ENCODE data around the gene NTNG1. TPM values are rescaled to one million over a fixed set of nuclear protein-coding genes. Genes with fewer than 3 reads are reported as not detected.

Gene NTNG1
- total RNA-seq, 4 donors from 2014 or later: 0.41 to 1.3 TPM; not detected in 2

DNA sequence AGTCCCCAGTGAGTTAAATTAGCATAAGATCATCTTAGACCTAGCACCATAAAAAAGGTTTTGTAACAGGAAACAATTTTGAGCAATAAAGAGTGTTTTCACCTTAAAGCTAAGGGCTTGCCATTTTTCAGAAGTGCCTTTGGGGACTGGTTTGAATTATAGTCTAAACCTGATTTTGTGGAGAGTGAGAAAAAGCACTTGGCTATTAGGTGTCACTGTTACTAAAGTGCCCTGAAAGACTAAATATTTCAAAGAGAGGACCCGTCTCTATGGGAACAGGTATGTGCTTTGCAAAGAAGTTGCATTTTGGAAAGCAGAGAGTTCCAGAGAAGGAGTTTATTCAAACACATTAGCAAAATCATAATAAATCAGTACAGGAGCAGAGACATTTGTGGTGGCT lies 9.1 kb downstream of the NTNG1 start:
- 76 to 89% methylated on average over 1 of the region's 1 CpG for WGBS, 2 donors
- intact Hi-C loops (cut with DNase I): no loop called here
- no peak for DNase-seq

DNA sequence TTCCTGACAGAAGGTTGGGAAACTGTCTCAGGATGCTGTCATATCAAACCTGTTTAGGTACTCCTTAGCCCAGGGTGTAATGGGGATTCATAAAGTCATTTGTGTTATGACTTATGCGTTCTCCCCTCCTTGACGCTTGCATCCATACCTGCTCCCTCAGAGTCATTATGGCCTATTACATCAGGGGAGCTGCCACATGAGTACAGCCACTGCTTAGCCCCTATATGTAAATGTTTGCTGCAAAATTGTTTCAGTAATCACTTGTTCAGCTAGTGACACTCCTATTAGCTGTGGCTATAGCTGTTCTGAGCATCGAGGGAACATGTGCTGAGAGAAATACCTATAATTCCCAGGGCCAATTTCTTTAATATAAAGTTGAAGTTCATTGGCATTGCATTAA lies 10.5 kb downstream of the NTNG1 start:
- TF ChIP-seq POLR2A (IDR thresholded peaks at IDR 0.05): no peak
- TF ChIP-seq, protein P1, sequence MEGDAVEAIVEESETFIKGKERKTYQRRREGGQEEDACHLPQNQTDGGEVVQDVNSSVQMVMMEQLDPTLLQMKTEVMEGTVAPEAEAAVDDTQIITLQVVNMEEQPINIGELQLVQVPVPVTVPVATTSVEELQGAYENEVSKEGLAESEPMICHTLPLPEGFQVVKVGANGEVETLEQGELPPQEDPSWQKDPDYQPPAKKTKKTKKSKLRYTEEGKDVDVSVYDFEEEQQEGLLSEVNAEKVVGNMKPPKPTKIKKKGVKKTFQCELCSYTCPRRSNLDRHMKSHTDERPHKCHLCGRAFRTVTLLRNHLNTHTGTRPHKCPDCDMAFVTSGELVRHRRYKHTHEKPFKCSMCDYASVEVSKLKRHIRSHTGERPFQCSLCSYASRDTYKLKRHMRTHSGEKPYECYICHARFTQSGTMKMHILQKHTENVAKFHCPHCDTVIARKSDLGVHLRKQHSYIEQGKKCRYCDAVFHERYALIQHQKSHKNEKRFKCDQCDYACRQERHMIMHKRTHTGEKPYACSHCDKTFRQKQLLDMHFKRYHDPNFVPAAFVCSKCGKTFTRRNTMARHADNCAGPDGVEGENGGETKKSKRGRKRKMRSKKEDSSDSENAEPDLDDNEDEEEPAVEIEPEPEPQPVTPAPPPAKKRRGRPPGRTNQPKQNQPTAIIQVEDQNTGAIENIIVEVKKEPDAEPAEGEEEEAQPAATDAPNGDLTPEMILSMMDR (IDR thresholded peaks at IDR 0.05): no peak
- H3K36me3 ChIP-seq: no peaks in the 10 kb centered on the region
- H3K27ac ChIP-seq: no peak overlapping the region
- intact Hi-C loops (cut with DNase I): no loop called here
- H3K9me3 ChIP-seq: no peaks in the 10 kb centered on the region
- DNase-seq: no peak
- H3K27me3 ChIP-seq: peaks cover 0 to 4% (median 0%) of the 10 kb centered on the region in 4 donors
- WGBS, 2 donors: 72 to 89% methylated on average over 3 of the region's 3 CpGs
- H3K4me3 ChIP-seq: no peak overlapping the region
- H3K4me1 ChIP-seq: no peaks in the 10 kb centered on the region

More for the DNA sequence above, 9.1 kb downstream of the NTNG1 start:
- Histone ChIP-seq H3K4me1 (no peaks in the 10 kb centered on the region), H3K4me3 (no peak overlapping the region), H3K27ac (no peak overlapping the region), H3K27me3 (peaks cover 0 to 7% (median 0%) of the 10 kb centered on the region in 4 donors), H3K9me3 (no peaks in the 10 kb centered on the region), H3K36me3 (no peaks in the 10 kb centered on the region)
- TF ChIP-seq, protein P1 (IDR thresholded peaks at IDR 0.05): no peak
- TF ChIP-seq POLR2A (IDR thresholded peaks at IDR 0.05): no peak

DNA sequence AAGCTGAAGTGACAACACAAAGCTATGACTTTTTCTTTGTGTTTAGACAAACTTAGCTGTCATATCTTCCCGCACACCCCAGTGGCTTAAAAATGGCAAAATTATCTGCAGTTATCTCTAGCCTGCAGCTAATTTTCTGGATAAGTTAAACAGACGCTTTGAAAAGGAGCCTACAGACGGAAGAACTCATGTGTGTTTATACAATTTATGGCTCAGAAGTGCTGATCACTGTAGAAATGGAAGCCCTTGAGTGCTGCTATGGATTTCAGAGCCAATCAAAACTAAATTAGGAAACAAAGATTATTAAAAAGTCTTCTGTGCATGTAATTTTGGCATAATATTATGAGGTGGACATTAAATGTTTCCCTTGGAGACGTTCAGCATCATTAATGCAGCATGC lies 11.6 kb downstream of the NTNG1 start:
- TF ChIP-seq, protein P1 (IDR thresholded peaks at IDR 0.05): no peak
- no peak for TF ChIP-seq POLR2A (IDR thresholded peaks at IDR 0.05)
- H3K27me3 ChIP-seq: peaks cover 0 to 4% (median 0%) of the 10 kb centered on the region in 4 donors
- H3K36me3 ChIP-seq: no peaks in the 10 kb centered on the region
- no peak overlapping the region for H3K4me3 ChIP-seq
- no peak overlapping the region for H3K27ac ChIP-seq
- no peaks in the 10 kb centered on the region for H3K9me3 ChIP-seq
- 38 to 53% methylated on average over 4 of the region's 4 CpGs for WGBS, 2 donors
- intact Hi-C loops (cut with DNase I): no loop called here
- H3K4me1 ChIP-seq: no peaks in the 10 kb centered on the region
- DNase-seq: no peak

DNA sequence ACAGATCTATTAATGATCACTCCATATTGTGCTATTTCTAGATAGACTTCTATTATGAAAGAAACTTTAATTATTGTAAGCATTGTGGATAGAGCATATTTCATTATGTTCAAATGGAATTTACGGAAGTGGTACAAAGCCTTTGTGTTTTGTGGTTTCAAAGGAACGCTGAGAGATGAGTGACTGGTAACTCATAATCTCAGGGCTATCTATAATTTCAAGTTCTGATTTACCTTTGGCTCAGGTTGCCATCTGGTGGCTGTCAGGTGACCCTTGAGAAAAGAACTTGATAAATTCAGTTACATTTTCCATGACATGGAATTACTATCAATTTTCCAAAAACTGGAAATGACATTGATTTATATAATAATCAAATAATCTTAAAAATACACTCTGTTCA lies 12.2 kb downstream of the NTNG1 start:
- no peak for DNase-seq
- WGBS, 2 donors: 70 to 73% methylated on average over 2 of the region's 2 CpGs

DNA sequence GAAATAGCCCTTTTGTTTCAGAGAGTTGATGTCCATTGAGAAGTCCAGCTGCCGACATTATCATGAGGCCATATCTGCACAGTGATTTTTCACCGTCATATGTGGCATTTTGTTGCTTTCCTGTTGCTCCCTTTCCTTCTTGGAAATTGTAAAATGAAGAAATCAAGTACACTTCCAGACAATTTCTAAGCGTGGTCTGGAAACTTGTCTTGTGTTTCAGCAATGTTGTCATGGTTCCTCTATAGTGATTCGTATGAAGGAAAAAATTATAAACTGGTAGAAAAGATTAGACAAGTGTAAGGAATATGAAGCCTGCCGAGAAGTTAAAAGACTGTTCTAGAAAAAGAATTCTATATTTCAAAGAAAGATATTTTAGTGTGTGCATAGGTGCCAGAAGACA lies 17.7 kb downstream of the NTNG1 start:
- H3K4me1 ChIP-seq: no peaks in the 10 kb centered on the region
- TF ChIP-seq POLR2A (IDR thresholded peaks at IDR 0.05): no peak
- peaks cover 0 to 4% (median 0%) of the 10 kb centered on the region in 4 donors for H3K27me3 ChIP-seq
- no peaks in the 10 kb centered on the region for H3K36me3 ChIP-seq
- intact Hi-C loops (cut with DNase I): no loop called here
- H3K4me3 ChIP-seq: no peak overlapping the region
- no peak overlapping the region for H3K27ac ChIP-seq
- no peak for DNase-seq
- no peaks in the 10 kb centered on the region for H3K9me3 ChIP-seq
- 78 to 79% methylated on average over 5 of the region's 5 CpGs for WGBS, 2 donors

More for the DNA sequence above, 12.2 kb downstream of the NTNG1 start:
- Histone ChIP-seq H3K4me3 (no peak overlapping the region), H3K9me3 (no peaks in the 10 kb centered on the region), H3K27me3 (peaks cover 0 to 4% (median 0%) of the 10 kb centered on the region in 4 donors), H3K27ac (no peak overlapping the region), H3K36me3 (no peaks in the 10 kb centered on the region), H3K4me1 (no peaks in the 10 kb centered on the region)
- TF ChIP-seq, protein P1 (IDR thresholded peaks at IDR 0.05): no peak
- TF ChIP-seq POLR2A (IDR thresholded peaks at IDR 0.05): no peak
- intact Hi-C loops (cut with DNase I): no loop called here

DNA sequence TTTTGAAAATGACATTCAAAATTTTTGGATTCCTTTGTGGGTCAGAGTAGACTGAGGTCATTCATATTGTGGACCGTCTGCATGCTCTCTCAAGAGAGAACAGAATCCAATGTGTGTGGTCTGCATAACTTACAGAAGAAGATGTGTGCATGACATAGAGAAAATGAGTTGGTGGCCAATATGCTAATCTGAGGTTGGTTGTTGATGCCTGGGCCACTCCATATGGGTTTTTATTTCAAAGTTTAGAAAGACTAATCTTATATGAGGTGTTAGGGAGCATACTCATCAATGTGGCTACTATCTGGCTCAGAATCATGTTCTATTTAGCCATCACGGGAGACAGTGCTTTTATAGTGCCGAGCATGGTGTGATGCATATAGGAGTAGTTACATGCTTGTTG lies 18.2 kb downstream of the NTNG1 start:
- Histone ChIP-seq H3K27me3 (peaks cover 0 to under 1% (median 0%) of the 10 kb centered on the region in 4 donors), H3K27ac (no peak overlapping the region)

More for the DNA sequence above, 18.2 kb downstream of the NTNG1 start:
- intact Hi-C loops (cut with DNase I): no loop called here
- no peak for DNase-seq
- Histone ChIP-seq H3K9me3 (no peaks in the 10 kb centered on the region), H3K4me3 (no peak overlapping the region), H3K4me1 (no peaks in the 10 kb centered on the region), H3K36me3 (no peaks in the 10 kb centered on the region)
- no peak for TF ChIP-seq POLR2A (IDR thresholded peaks at IDR 0.05)
- TF ChIP-seq, protein P1 (IDR thresholded peaks at IDR 0.05): no peak
- WGBS, 2 donors: 82 to 90% methylated on average over 3 of the region's 3 CpGs

Measured in esophagus squamous epithelium (tissue), 5 donors.